CD4-positive, alpha-beta T cell (primary cell): ENCODE results near the gene TNRC6A. TPM values are rescaled to one million over a fixed set of nuclear protein-coding genes. Genes with fewer than 3 reads are reported as not detected.

Experiments used
- ATAC-seq: fragments of 200-7000 bp; cut with Tn5 transposase; one replicate; pipeline ENCODE4 v1.10.0; 2022; ENCODE audit warnings: mild to moderate bottlenecking; ENCODE audit not compliant: poor library complexity
- CTCF ChIA-PET: fragments of 350-600 bp; sonication (Branson Sonifier 250); formaldehyde crosslinking; loops from one replicate; lab custom pipeline; 2021; ENCODE audit warnings: antibody characterized with exemption, inconsistent platforms; lab: Charles Lee
- POLR2A ChIA-PET: fragments of 350-600 bp; sonication (Branson Sonifier 250); formaldehyde crosslinking; loops from one replicate; lab custom pipeline; 2021; ENCODE audit warnings: antibody characterized with exemption, inconsistent platforms; lab: Charles Lee
- DNase-seq, 14 experiments: peaks; one replicate each; pipeline ENCODE4 v3.0.0-alpha.2; 2013 to 2020; ENCODE audit warnings: mixed read lengths in 2 of 14
- H3K27ac ChIP-seq, 2 donors: one replicate each; pipeline versions ENCODE4 v1.5.1 to v1.7.0; 2013; ENCODE audit warnings: low read length in 2 of 2, low read depth in 1 of 2, mild to moderate bottlenecking in 1 of 2
- H3K27me3 ChIP-seq, 2 experiments: 1 replicate in 1 of 2; 2 replicates in 1 of 2; pipeline versions ENCODE4 v1.6.1 to v1.7.0; 2013; ENCODE audit warnings: low read length in 2 of 2, control low read depth in 1 of 2, mild to moderate bottlenecking in 1 of 2, moderate library complexity in 1 of 2; ENCODE audit not compliant: insufficient read depth in 2 of 2, control insufficient read depth in 1 of 2
- H3K36me3 ChIP-seq: one replicate; pipeline ENCODE4 v1.6.1; 2013; ENCODE audit warnings: low read length, control low read depth; ENCODE audit not compliant: insufficient read depth
- H3K4me1 ChIP-seq: one replicate; pipeline ENCODE4 v1.6.1; 2013; ENCODE audit warnings: low read length, control low read depth; ENCODE audit not compliant: insufficient read depth
- H3K4me3 ChIP-seq: one replicate; pipeline ENCODE4 v1.5.1; 2013; ENCODE audit warnings: mild to moderate bottlenecking, low read length, moderate library complexity
- H3K9me3 ChIP-seq, 2 experiments: 1 replicate in 1 of 2; 2 replicates in 1 of 2; pipeline versions ENCODE4 v1.6.1 to v1.7.0; 2013; ENCODE audit warnings: low read length in 2 of 2, mild to moderate bottlenecking in 2 of 2, control low read depth in 1 of 2, moderate library complexity in 1 of 2; ENCODE audit not compliant: control insufficient read depth in 1 of 2, insufficient read depth in 1 of 2
- H3K27ac Mint-ChIP-seq: one replicate; pipeline ENCODE4 v1.8.0; 2020; ENCODE audit warnings: mixed read lengths
- H3K27me3 Mint-ChIP-seq: one replicate; pipeline ENCODE4 v1.8.0; 2021; ENCODE audit warnings: mixed read lengths
- H3K36me3 Mint-ChIP-seq: one replicate; pipeline ENCODE4 v1.8.0; 2021; ENCODE audit warnings: low read depth, mixed read lengths
- H3K4me1 Mint-ChIP-seq: one replicate; pipeline ENCODE4 v1.8.0; 2021; ENCODE audit warnings: low read depth, mixed read lengths
- H3K4me3 Mint-ChIP-seq: one replicate; pipeline ENCODE4 v1.8.0; 2020; ENCODE audit warnings: mild to moderate bottlenecking, mixed read lengths
- H3K9me3 Mint-ChIP-seq: one replicate; pipeline ENCODE4 v1.8.0; 2020; ENCODE audit warnings: mixed read lengths
- intact Hi-C, 2 experiments: fragments of 100-400 bp; cut with DNase I in 1 of 2; cut with micrococcal nuclease in 1 of 2; formaldehyde crosslinking; loops; one replicate each; pipeline versions ENCODE4 v1.15.1 to v1.9.0; 2023 to 2025; cut with DNase I, micrococcal nuclease
- total RNA-seq, 174 experiments: library from RNA in 2 of 174; stranded (reverse) in 2 of 174; gene quantifications; one replicate each; pipeline ENCODE4 v1.2.3 and lab custom pipeline; 2021 to 2026
- TF ChIP-seq, protein P1 (sequence below): fragments of 200-600 bp; IDR thresholded peaks from one replicate; pipeline ENCODE4 v1.8.0; 2022; ENCODE audit warnings: antibody characterized with exemption, mild to moderate bottlenecking

The TNRC6A gene
- total RNA-seq, 2 experiments from 2014 or later: 70.4 to 74.6 TPM

DNA sequence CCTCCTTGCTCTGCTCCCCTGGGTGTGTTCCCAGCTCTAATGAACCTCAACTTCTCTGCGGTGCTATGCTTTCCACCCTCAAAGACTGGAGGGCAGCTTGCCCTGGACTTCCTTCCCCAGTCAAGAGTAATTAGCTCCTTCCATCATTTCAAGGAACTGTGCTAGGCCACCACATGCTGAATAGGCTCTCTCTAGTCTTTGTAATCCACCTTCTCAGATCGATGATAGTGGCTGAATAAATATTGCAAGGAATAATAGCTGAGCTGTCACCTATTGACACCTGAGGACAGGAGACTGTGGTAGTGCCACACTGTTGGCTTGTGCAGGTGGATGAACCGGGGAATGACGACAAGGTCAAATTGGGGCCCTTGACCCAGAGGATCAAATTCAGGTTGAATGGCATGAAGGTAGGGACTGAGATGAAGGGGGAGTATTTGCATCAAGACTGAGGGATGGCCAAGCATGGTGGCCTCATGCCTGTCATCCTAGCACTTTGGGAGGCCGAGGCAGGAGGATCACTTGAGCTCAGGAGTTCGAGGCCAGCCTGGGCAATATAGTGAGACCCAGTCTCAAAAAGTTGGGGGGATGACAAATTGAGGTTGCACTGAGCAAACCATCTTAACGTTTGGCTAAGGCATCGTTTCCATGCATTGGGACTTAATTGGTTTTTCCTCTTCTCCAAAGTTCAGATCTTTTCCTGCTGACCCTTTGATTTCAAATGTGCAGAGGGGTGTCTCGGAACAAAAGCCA is 97.5 kb downstream of the TNRC6A start:
- Mint-ChIP-seq H3K27ac (no peak overlapping the region), H3K4me3 (no peak overlapping the region), H3K9me3 (no peaks in the 10 kb centered on the region), H3K27me3 (no peaks in the 10 kb centered on the region), H3K36me3 (peaks cover 56% of the 10 kb centered on the region), H3K4me1 (no peaks in the 10 kb centered on the region)
- no peaks in the 10 kb centered on the region for H3K27me3 ChIP-seq
- no peaks in the 10 kb centered on the region for H3K4me1 ChIP-seq
- ATAC-seq (no peak), DNase-seq (no peak)
- TF ChIP-seq, protein P1, sequence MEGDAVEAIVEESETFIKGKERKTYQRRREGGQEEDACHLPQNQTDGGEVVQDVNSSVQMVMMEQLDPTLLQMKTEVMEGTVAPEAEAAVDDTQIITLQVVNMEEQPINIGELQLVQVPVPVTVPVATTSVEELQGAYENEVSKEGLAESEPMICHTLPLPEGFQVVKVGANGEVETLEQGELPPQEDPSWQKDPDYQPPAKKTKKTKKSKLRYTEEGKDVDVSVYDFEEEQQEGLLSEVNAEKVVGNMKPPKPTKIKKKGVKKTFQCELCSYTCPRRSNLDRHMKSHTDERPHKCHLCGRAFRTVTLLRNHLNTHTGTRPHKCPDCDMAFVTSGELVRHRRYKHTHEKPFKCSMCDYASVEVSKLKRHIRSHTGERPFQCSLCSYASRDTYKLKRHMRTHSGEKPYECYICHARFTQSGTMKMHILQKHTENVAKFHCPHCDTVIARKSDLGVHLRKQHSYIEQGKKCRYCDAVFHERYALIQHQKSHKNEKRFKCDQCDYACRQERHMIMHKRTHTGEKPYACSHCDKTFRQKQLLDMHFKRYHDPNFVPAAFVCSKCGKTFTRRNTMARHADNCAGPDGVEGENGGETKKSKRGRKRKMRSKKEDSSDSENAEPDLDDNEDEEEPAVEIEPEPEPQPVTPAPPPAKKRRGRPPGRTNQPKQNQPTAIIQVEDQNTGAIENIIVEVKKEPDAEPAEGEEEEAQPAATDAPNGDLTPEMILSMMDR: no peak
- intact Hi-C loops: no loop called here
- no peak overlapping the region for H3K4me3 ChIP-seq
- POLR2A ChIA-PET: no interaction called here
- no peaks in the 10 kb centered on the region for H3K9me3 ChIP-seq
- CTCF ChIA-PET: interaction anchor here (0.5 kb wide), 1 partner anchor 296 kb away, joined by 4 read pairs; no protein-coding TSS in a partner anchor
- peaks cover 43% of the 10 kb centered on the region for H3K36me3 ChIP-seq
- no peak overlapping the region for H3K27ac ChIP-seq

DNA sequence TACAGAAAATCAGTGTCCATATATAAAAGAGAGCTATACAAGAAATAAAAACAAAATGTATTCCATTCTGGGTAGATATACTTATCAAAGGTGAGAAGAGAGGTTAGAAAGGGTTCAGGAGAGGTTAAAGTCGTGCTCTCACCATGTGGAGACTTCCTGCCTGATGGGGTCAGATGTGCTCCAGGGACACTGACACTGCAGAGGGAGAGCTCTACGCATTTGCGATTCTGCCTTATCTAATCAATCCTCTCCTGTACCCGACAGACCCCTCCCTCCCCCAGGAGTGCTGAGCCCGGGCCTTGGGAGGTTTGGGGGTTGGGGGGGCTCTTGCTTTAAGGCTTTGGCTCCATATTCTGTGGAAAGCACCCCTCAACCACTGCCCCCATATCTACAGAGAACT is 99.7 kb downstream of the TNRC6A start:
- no peak overlapping the region for H3K27ac ChIP-seq
- intact Hi-C loops: no loop called here
- no peak overlapping the region for H3K4me3 ChIP-seq
- no peak for DNase-seq
- no peaks in the 10 kb centered on the region for H3K4me1 ChIP-seq
- Mint-ChIP-seq H3K27ac (no peak overlapping the region), H3K4me3 (no peak overlapping the region), H3K4me1 (no peaks in the 10 kb centered on the region), H3K36me3 (peaks cover 39% of the 10 kb centered on the region), H3K27me3 (no peaks in the 10 kb centered on the region), H3K9me3 (no peaks in the 10 kb centered on the region)
- ATAC-seq: no peak
- no peaks in the 10 kb centered on the region for H3K27me3 ChIP-seq
- CTCF ChIA-PET: no interaction called here
- TF ChIP-seq, protein P1: no peak
- POLR2A ChIA-PET: no interaction called here
- H3K9me3 ChIP-seq: no peaks in the 10 kb centered on the region
- peaks cover 24% of the 10 kb centered on the region for H3K36me3 ChIP-seq

DNA sequence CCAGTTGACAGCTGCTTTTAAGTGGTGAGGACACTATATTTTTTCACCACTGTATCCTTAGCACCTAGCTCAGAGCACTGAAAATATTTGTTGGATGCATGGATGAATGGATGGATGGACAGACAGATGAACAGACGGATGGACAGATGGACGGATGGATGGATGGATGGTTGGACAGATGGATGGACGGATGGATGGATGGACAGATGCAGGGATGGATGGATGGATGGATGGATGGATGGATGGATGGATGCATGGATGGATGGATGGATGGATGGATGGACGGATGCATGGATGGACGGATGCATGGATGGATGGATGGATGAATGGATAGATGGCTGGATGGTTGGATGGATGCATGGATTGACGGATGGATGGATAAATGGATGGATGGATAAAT is 103.9 kb downstream of the TNRC6A start:
- ATAC-seq (no peak), DNase-seq (no peak)
- H3K4me1 Mint-ChIP-seq: no peaks in the 10 kb centered on the region
- no peak overlapping the region for H3K27ac ChIP-seq
- peaks cover 12% of the 10 kb centered on the region for H3K36me3 Mint-ChIP-seq
- no peaks in the 10 kb centered on the region for H3K4me1 ChIP-seq
- H3K9me3 Mint-ChIP-seq: no peaks in the 10 kb centered on the region
- TF ChIP-seq, protein P1: no peak
- H3K4me3 ChIP-seq: no peak overlapping the region
- POLR2A ChIA-PET: no interaction called here
- intact Hi-C loops: no loop called here
- CTCF ChIA-PET: no interaction called here
- no peaks in the 10 kb centered on the region for H3K9me3 ChIP-seq
- H3K27me3 Mint-ChIP-seq: no peaks in the 10 kb centered on the region
- H3K27me3 ChIP-seq: no peaks in the 10 kb centered on the region
- H3K36me3 ChIP-seq: peaks cover 5% of the 10 kb centered on the region
- no peak overlapping the region for H3K27ac Mint-ChIP-seq
- no peak overlapping the region for H3K4me3 Mint-ChIP-seq
